HG03280 (cell line): ENCODE results near the gene SF3B2.
"Not testable (repeated sequence)": the region's sequence is repeated elsewhere in the genome, so short reads cannot be mapped to it uniquely, and the experiment has no call there.

Experiments
- ATAC-seq: cut with Tn5 transposase; IDR thresholded peaks from one replicate; pipeline ENCODE4 v1.9.1; 2021; ENCODE audit warnings: mild to moderate bottlenecking, moderate library complexity; ENCODE audit not compliant: unreplicated experiment

SF3B2 gene, protein sequence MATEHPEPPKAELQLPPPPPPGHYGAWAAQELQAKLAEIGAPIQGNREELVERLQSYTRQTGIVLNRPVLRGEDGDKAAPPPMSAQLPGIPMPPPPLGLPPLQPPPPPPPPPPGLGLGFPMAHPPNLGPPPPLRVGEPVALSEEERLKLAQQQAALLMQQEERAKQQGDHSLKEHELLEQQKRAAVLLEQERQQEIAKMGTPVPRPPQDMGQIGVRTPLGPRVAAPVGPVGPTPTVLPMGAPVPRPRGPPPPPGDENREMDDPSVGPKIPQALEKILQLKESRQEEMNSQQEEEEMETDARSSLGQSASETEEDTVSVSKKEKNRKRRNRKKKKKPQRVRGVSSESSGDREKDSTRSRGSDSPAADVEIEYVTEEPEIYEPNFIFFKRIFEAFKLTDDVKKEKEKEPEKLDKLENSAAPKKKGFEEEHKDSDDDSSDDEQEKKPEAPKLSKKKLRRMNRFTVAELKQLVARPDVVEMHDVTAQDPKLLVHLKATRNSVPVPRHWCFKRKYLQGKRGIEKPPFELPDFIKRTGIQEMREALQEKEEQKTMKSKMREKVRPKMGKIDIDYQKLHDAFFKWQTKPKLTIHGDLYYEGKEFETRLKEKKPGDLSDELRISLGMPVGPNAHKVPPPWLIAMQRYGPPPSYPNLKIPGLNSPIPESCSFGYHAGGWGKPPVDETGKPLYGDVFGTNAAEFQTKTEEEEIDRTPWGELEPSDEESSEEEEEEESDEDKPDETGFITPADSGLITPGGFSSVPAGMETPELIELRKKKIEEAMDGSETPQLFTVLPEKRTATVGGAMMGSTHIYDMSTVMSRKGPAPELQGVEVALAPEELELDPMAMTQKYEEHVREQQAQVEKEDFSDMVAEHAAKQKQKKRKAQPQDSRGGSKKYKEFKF

DNA sequence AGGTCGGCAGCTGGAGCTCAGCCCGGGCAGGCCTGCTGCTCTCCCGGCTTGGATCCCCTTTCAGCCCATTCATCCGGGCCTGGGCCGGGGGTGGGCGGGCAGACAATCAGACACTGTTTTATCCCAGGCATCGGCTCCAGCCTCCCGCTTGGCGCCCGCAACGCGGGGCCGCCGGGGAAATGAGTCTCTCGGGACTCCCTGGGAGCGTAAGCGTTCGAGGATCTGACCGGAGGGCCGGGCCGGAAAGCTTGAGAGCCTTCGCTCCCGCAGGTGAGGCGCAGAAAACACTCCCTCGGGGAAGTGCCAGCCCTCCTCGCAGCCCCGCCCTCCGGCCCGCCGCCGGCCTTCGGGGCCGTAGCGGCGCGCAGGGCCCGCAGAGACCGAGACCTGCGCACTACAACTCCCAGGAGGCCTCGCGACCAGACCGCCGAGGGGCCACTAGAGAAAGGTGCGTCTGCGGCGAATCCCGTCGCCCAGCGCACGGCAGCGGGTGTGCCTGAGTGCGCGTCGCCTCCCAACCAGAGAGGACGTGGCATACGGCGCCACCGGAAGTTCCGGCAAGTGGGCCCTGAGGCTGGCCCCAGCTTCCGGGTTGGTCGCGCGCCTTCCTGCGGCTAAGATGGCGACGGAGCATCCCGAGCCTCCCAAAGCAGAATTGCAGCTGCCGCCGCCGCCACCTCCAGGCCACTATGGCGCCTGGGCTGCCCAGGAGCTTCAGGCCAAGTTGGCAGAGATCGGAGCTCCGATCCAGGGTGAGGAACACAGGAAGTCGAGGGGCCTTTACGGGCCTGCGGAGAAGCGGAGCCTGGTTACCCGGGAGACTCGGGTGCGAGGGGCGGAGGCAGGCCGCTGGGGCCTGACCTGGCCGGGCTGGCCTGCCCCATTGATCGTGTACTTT lies at the start of gene SF3B2:
Gene SF3B2 (plus strand): TSS at position 599 of the 898 bp plus-strand sequence. CDS start 21 bp downstream, at position 620.
- ATAC-seq, result peak; percentile 98

DNA sequence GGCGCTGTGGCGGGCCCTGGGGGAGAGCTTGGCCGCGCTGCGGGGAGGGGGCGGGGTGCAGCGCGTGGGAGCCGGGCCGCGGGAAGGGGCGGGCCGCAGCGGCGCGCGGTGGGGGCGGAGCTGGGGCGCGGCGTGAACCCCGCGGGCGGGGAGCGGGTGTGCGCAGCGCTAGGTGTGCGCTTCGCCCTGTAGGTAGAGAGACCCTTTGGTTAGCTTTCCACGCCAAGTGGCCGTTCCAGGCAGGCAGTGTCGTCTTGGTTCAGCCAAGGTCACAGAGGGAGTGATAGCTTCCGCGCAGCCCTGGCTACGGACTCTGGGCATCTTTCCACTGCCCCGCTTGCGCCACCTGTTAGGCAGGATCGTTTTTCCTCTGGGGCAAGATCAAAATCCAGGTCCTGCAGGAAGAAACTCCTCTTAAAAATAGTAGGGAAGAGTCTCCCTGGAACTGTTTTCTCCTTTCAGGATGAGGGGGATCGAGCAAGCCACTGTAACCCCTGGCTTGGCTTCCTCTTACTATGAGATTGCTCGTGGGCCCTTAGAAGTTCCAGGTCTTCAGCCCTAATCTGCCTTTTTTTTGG lies 49.4 kb upstream of the SF3B2 start:
- peak; percentile 55 for ATAC-seq

DNA sequence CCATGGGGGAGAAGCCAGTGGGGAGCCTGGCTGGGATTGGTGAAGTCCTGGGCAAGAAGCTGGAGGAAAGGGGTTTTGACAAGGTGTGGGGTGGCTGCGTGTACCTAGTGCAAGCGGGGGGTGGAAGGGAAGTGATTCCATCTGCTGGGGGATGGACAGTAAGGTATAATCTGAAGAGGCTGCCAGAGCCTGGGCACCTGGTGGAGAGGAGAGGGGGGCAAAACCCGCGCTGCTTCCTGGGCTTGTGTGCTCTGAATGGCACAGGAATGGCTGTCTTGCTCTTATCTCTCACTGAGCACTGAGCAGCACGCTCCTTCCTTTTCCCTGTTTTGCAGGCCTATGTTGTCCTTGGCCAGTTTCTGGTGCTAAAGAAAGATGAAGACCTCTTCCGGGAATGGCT lies 48.9 kb upstream of the SF3B2 start:
- no peak for ATAC-seq

DNA sequence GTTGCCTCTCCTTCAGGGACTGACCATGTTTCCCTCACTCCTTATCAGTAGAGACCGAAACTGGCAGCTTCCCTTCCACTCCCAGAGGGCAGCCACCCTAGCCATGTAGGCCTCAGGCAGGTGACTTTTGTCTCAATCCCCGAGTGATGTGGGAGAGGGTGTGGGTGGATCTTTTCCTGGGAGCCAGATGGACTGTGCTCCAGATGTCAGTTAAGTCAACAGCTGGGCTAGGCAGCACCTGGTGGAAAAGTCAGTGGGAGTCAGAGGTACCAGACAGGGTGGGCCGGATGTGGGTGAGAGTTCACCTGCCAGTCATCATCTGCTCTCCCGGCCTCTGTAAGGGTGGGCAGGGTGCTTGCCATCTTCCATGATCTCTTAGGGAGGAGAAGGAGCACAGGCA lies 48.0 kb upstream of the SF3B2 start:
- no peak for ATAC-seq

DNA sequence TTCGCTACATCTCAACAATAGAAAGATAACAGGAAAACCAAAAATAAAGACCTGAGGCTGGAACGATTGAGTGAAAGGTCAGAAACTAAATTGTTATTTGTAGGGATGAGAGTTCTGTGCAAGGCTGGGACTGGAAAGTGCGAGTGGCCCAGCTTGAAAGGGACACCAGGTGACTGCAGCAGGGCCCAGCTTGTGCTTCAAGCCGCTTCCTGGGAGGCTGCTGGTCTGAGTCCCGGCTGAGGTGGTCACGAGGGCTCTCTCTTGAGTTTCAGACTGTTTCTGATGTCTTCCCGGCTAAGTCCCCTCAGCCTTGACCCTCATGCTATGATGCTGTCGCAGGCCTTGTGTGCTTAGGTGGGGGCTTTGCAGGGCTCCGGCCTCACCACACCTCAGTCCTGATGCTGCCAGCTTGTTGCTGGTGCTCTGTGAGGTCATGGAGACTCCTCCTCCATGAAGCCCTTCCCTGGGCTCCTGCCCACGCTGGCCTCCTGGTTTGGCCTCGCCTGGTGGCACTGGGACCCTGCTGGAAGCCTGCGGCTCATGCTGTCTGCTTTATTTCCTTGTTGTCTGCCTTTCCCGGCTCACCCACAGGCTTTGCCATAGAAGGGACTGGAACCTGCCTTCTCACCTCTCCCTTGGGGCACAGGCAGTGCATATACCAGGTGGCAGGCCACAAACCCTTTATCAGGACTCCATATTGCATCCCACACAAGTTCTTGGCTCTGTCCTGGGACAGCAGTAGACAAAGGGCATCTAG lies 45.9 kb upstream of the SF3B2 start:
- no peak for ATAC-seq

DNA sequence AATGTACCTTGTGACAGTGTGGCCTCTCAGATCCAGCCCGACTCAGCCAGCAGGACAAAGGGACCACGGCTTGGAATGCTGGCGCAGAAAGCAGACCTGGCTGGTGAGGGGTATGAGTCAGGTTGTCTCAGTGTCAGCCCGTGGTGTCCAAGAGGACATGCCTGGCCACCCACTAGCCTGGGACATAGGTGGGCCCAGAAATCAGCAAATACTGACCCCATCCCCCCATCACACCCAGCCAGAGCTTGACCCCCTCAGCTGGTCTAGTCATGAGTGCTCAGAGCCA lies 45.3 kb upstream of the SF3B2 start:
- no peak for ATAC-seq

DNA sequence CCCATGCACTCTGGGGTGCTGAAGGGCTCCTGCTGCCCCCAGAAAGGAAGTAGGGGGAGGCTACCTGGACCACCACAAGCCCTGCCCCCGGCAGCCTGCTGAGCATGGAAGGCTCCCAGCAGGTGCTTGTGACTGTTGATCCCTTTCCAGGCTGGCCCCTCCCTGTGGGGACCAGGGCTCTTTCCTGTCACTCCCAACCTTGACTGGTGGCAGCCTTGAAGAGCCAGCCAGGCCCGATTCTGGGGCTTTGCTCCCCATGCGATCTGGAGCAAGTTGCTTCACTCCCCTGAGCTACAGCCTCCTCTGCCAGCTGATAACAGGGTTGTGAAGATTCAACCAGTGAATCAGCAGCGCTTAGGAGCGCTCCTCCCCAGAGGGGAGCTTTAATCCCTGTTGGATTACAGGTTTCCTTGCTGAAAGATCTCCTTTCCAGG lies 44.9 kb upstream of the SF3B2 start:
- ATAC-seq, result no peak

DNA sequence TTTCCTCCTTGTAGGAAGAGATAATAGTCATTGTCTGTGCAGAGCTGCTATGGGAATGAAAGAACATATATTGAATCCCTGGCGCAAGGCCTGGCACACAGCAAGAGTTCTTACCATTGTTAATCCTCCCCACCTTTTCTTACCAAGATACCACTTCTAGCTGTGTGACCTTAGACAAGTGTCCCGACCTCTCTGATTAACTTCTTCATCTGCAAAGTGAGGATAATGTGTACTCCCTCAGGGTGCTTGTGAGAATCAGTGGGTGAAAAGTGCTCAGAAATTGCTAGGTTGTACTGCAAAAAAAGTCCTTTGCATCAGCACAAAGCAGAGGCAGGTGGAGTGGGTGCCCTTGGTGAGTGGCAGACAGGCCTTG lies 44.1 kb upstream of the SF3B2 start:
- no peak for ATAC-seq

DNA sequence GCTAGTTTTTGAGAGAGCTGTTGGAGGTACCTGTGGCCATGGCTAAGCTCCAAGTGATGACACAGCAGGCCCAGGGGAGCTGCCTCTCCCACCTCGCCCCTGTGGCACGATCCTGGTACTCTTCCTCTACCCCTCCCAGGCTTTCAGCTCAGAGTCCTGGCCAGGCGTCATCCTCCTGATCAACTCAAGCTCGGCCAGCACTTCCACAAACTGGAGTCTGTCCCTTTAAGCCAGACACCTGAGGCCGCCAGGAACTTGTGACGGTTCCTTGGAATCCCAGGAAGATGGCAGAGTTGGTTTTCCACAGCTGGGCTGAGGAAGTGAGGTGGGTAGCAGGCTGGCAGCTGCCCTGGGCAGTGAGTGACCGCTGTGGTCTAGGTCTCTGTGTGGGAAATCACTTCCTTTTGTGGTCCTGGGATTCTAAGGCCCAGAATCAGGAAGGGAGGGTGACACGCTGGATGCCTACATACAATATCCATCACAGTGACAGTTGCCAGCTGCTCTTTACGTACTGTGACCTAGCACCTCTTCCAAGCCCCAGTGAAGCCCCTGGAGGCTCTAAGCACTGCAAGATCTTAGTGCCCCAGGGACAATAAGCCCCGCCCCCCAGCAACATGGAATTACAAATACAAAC lies 43.6 kb upstream of the SF3B2 start:
- ATAC-seq, result no peak

DNA sequence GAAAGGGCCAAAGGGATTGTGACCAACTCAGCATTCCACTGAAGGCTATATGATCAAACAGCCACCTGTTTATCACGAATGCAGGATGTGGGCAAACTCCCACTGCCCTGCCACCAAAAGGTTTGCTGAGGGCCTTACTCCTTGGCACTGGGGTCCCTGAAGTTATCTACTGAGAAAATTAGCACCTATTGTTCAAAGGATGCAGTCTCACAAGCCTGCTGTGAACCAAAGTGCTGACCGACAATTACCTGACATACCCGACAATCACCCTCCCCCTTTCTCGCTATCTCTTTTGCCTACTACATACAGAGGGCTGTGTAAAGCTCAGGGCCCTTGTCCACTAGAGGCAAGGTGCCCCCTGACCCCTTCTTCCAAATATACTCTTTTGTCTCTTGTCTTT lies 42.1 kb upstream of the SF3B2 start:
- not testable (repeated sequence) for ATAC-seq

DNA sequence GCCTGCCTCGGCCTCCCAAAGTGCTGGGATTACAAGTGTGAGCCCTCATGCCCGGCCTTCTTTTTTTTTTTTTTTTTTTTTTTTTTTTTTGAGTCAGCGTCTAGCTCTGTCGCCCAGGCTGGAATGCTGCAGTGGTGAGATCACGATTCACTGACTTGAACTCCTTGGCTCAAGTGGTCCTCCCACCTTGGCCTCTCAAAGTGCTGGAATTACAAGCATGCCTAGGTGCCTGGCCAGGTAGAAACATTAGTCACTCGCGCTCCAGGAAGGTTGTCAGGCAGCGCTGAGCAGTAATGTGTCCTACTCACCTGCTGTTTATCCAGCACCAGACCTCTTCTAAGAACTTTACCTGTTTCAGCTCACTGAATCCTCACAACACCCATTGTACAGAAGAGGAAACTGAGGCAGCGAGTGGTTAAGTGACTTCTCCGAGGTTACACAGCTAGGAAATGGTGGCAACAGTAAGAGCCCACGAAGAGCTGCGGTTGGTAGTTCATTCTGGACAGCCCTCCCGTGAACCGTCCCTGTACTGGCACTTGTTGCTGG lies 40.9 kb upstream of the SF3B2 start:
- ATAC-seq, result no peak

DNA sequence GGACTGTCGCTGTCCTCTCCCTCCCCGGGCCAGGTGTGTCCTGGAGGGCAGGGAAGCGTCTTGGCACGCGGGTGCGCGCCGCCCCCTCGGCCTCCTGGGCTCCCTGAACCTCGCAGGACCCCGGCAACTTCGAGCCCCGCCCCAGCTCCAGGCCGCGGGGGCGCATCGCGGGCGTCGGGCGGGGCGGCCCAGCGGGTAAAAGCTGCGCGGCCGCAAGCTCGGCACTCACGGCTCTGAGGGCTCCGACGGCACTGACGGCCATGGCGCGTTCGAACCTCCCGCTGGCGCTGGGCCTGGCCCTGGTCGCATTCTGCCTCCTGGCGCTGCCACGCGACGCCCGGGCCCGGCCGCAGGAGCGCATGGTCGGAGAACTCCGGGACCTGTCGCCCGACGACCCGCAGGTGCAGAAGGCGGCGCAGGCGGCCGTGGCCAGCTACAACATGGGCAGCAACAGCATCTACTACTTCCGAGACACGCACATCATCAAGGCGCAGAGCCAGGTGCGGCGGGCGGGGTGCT lies 40.3 kb upstream of the SF3B2 start, which contains the start of gene CST6:
Gene CST6 (plus strand): TSS at position 224 of the 519 bp plus-strand sequence. CDS start 37 bp downstream, at position 261.
- no peak for ATAC-seq

DNA sequence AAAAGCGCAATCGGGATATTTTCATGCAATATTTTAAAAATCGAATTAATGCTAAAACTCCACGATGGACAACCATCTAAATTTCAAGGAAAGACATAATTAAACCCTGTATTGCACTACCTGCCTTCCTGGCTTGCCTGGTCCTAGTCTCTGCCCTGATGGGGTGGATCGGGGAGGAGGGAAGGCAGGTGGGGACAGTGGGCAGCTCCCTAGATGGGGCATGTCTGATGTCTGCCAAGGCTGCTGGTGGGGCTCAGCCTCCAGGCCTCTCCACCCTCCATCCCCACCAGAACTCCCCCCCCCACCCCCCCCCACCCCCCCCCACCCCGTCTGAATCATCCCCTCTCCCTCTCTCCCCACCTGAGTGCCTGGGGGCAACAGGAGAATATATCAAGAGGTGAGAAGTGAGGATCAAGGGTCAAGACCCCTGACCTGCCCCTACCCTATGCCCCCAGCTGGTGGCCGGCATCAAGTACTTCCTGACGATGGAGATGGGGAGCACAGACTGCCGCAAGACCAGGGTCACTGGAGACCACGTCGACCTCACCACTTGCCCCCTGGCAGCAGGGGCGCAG lies 39.7 kb upstream of the SF3B2 start:
- ATAC-seq, result no peak

DNA sequence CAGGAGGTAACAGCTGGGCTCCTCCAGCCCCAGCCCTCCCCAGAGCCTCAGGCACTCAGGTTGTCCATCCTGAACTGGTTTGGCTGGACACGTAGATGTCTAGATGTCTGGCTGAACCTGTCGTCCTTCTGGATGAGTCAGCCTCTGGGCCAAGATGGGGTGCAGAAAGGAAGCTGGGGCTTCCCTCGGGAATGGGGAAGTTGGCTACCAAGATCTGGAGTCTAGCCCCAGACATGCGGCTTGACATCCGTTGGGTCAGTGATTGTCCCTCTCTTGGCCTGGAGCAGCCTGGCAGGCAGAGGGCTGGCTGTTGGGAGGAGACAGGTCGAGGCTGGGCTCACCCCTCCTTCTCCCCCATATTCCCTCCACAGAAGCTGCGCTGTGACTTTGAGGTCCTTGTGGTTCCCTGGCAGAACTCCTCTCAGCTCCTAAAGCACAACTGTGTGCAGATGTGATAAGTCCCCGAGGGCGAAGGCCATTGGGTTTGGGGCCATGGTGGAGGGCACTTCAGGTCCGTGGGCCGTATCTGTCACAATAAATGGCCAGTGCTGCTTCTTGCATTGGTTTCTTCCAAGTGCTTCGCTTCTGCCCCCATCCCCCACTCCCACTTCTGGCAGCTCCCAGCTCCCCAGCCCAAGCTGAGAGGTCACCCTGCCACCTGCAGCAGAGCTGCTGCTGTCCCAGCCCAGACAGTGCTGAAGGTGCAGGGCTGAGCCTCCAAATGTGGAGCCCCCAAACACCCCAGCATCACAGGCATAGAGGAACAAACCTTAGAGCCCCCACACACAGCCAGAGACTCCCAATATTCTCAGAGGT lies 39.0 kb upstream of the SF3B2 start:
- ATAC-seq, result no peak

DNA sequence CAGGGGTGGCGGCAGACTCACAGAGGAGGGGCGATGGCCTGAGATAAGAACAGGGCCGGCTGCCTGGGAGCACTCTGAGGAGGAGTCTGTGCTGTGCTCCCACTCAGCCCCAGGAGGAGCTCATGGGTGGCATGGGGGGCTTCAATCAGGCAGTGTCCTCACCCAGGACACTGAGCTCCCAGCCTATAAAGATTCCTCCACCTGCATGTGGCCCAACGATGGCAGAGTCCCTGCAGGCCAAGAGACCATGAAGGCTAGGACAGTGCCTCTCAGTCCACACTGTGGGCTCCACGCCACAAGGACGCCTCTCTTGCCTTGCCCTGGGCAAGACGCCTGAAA lies 38.4 kb upstream of the SF3B2 start:
- ATAC-seq, result no peak

DNA sequence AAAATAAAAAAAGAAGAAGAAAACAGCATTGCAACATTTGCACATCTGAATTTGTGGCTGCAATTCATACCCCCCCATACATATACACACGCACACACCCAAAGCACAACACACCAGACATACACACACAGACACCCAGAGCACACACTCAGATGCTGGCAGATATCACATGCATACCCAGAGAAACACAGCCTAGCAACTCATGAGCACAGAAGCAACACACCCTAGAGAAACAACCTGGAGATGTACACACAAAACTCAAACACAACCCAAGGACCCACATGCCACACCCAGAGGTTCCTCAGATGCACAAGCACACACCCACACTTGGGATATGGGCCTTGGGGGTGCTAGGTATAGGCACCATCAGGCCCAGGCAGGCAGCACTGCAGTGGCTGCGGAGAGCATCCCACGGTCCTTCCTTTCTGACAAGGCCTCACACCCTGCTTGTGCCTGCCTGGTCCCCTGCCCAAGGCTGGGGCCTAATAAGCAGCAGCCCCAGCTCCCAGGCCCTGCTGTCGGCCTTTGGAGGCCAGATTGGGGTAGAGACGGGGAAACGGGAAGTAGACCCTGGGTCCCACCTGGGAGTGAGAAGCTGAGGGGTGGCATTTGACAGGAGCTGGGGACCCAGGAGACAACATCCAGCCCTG lies 37.2 kb upstream of the SF3B2 start:
- no peak for ATAC-seq

DNA sequence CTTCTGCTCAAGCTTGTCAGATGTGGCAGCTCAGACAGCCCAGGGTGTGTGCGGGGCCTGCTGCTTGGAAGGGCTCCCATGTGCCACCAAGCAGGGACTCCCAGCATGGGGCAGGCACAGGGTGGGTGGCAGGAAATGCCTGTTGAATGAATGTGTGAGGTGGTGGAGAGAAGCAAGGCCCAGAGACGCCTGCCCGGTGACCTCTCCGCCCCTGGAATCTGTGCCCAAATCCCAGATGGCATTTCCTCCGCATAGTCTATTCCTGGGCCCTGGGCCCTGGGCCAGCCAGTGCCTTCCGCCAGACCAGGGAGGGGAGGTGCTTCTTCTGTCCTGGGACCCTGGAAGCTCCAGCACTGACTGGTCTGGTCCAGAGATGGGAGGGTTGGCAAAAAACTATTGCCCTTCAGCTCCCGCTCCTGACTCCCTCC lies 36.7 kb upstream of the SF3B2 start:
- no peak for ATAC-seq
